Prostate gland (tissue), 2 donors: ENCODE measurements around the gene SYDE1. TPM values are rescaled to one million over a fixed set of nuclear protein-coding genes. Genes with fewer than 3 reads are reported as not detected.

Source experiments
- DNase-seq: peaks from one replicate; pipeline ENCODE4 v3.0.0-alpha.2; 2019; ENCODE audit warnings: low spot score
- H3K27ac ChIP-seq, 2 donors: fragments of 200-600 bp; sonication (generic); 2 replicates each; pipeline ENCODE4 v1.5.1; 2017 to 2019
- H3K27me3 ChIP-seq: fragments of 200-600 bp; sonication (generic); replicated peaks from 2 replicates; pipeline ENCODE4 v1.5.1; 2019; ENCODE audit not compliant: insufficient read depth
- H3K36me3 ChIP-seq, 2 donors: fragments of 200-600 bp; sonication (generic); 1 replicate in 1 of 2; 2 replicates in 1 of 2; pipeline versions ENCODE4 v1.5.1 to v1.8.1; 2017 to 2019
- H3K4me1 ChIP-seq: fragments of 200-600 bp; sonication (generic); replicated peaks from 2 replicates; pipeline ENCODE4 v1.5.1; 2019
- H3K4me3 ChIP-seq, 2 donors: fragments of 200-600 bp; sonication (generic); 2 replicates each; pipeline ENCODE4 v1.5.1; 2017 to 2019
- H3K9me3 ChIP-seq: fragments of 200-600 bp; sonication (generic); 2 replicates; pipeline ENCODE4 v1.5.1; 2017
- POLR2A ChIP-seq: fragments of 450-650 bp; IDR thresholded peaks from one replicate; pipeline ENCODE4 v1.6.1; 2016; ENCODE audit warnings: antibody characterized with exemption, mild to moderate bottlenecking
- POLR2AphosphoS5 ChIP-seq: sonication (generic); formaldehyde crosslinking; IDR thresholded peaks from one replicate; pipeline ENCODE4 v1.6.1; 2017; ENCODE audit warnings: antibody characterized with exemption
- WGBS: methylation state at CpG from one replicate; pipeline ENCODE4 v1.1.5; 2018; 5-methylcytosine and 5-hydroxymethylcytosine counted together
- intact Hi-C: fragments of 100-400 bp; cut with DNase I; formaldehyde crosslinking; loops from one replicate; pipeline ENCODE4 v1.14.2; 2022
- total RNA-seq, 2 donors: library from RNA; depleted of rRNA; stranded (reverse); fragments of >200 nt; gene quantifications; one replicate each; pipeline ENCODE4 v1.1.0, GENCODE V29; 2016
- TF ChIP-seq, protein P1 (sequence below), 4 experiments: fragments of 200-600 bp in 2 of 4; fragments of 450-650 bp in 2 of 4; sonication (generic) in 2 of 4; IDR thresholded peaks; 1 replicate in 3 of 4; 2 replicates in 1 of 4; pipeline ENCODE4 v1.5.1; 2016 to 2019; ENCODE audit warnings: antibody characterized with exemption in 4 of 4, mild to moderate bottlenecking in 2 of 4, moderate library complexity in 2 of 4

Gene SYDE1
- total RNA-seq, 2 donors from 2014 or later, result 12.2 to 30.4 TPM

DNA sequence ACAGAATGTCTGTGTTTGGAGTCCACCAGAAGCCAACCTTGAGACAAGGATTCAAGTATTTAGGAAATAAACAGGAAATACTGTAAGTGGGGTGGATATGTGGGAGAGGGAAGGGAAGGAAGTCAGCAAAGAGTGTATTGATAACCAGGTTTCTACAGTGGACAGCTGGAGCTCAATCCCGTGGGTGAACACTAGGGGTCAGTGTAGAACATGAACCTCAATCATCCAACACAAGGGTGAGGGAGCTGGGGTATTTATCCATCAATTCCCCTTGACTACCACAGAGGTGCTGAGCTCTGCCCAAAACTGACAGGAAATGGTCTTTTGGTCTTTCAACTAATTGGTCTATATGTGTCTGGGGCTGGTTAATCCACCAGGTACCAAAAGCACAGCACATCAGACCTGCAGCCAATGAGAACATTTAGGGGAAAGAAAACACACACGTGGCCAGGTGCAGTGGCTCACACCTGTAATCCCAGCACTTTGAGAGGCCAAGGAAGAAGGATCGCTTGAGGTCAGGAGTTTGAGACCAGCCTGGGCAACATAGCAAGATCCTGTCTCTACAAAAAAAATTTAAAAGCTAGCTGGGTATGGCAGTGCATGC is 5.6 kb upstream of the SYDE1 start:
- Histone ChIP-seq H3K9me3 (no peaks in the 10 kb centered on the region), H3K27ac (no peak overlapping the region), H3K27me3 (no peaks in the 10 kb centered on the region), H3K36me3 (no peaks in the 10 kb centered on the region), H3K4me1 (no peaks in the 10 kb centered on the region), H3K4me3 (no peak overlapping the region)
- DNase-seq, result no peak
- intact Hi-C loops, result loop anchor here (10.0 kb wide), 1 partner anchor 1083 kb away; the partner anchor contains the start of gene FAM32A
- TF ChIP-seq POLR2AphosphoS5 (no peak), POLR2A (no peak)
- TF ChIP-seq, protein P1, sequence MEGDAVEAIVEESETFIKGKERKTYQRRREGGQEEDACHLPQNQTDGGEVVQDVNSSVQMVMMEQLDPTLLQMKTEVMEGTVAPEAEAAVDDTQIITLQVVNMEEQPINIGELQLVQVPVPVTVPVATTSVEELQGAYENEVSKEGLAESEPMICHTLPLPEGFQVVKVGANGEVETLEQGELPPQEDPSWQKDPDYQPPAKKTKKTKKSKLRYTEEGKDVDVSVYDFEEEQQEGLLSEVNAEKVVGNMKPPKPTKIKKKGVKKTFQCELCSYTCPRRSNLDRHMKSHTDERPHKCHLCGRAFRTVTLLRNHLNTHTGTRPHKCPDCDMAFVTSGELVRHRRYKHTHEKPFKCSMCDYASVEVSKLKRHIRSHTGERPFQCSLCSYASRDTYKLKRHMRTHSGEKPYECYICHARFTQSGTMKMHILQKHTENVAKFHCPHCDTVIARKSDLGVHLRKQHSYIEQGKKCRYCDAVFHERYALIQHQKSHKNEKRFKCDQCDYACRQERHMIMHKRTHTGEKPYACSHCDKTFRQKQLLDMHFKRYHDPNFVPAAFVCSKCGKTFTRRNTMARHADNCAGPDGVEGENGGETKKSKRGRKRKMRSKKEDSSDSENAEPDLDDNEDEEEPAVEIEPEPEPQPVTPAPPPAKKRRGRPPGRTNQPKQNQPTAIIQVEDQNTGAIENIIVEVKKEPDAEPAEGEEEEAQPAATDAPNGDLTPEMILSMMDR (IDR thresholded peaks at IDR 0.05), result peak in 3 of 4 experiments; percentile 43 to 61 (median 49)
- 70% methylated on average over 3 of the region's 3 CpGs for WGBS

DNA sequence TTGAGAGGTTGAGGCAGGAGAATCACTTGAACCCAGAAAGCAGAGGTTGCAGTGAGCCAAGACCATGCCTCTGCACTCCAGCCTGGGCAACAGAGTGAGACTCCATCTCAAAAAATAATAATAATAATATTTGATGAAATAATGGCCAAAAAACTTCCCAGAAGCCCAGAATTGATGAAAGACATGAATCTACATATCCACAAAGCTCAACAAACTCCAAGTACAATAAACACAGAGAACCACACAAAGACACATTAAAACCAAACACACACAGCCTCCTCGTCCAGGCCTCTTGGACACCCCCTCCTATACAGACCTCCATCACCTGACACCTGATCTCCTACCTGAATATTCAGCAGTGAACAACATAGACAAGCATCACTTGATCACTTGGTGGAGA is 3.2 kb upstream of the SYDE1 start:
- TF ChIP-seq, protein P1 (IDR thresholded peaks at IDR 0.05), result no peak
- TF ChIP-seq POLR2A (no peak), POLR2AphosphoS5 (no peak)
- Histone ChIP-seq H3K4me1 (no peaks in the 10 kb centered on the region), H3K27me3 (no peaks in the 10 kb centered on the region), H3K4me3 (no peak overlapping the region), H3K9me3 (no peaks in the 10 kb centered on the region), H3K27ac (no peak overlapping the region), H3K36me3 (no peaks in the 10 kb centered on the region)
- no peak for DNase-seq
- WGBS, result 100% methylated on average over 1 of the region's 1 CpG
- intact Hi-C loops, result loop anchor here (10.0 kb wide), 1 partner anchor 1081 kb away; the partner anchor contains the start of gene FAM32A

DNA sequence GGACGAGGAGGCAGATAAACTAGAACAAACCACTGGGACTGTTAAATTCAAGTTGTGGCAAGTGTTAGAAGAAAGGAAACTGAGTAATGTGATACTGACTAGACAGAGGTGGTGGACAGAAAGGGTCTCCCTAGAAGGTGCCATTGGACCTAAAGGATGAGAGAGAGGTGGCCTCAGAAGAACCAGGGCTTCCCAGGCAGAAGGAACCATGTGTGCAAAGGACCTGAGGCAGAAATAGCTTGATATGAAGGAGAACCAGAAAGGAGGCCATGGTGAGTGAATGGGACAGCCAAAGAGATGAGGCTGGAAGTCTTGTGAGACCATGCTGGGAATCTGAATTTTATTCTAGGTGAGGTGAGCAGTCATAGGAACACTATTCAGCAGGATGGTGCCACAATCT is 2.8 kb upstream of the SYDE1 start:
- Histone ChIP-seq H3K4me3 (no peak overlapping the region), H3K36me3 (no peaks in the 10 kb centered on the region), H3K4me1 (no peaks in the 10 kb centered on the region), H3K27ac (no peak overlapping the region), H3K27me3 (no peaks in the 10 kb centered on the region), H3K9me3 (no peaks in the 10 kb centered on the region)
- no peak for TF ChIP-seq POLR2AphosphoS5
- TF ChIP-seq, protein P1 (IDR thresholded peaks at IDR 0.05), result no peak
- TF ChIP-seq POLR2A, result no peak
- no peak for DNase-seq
- 86% methylated on average over 1 of the region's 1 CpG for WGBS
- intact Hi-C loops, result loop anchor here (10.0 kb wide), 1 partner anchor 1080 kb away; the partner anchor contains the start of gene FAM32A

DNA sequence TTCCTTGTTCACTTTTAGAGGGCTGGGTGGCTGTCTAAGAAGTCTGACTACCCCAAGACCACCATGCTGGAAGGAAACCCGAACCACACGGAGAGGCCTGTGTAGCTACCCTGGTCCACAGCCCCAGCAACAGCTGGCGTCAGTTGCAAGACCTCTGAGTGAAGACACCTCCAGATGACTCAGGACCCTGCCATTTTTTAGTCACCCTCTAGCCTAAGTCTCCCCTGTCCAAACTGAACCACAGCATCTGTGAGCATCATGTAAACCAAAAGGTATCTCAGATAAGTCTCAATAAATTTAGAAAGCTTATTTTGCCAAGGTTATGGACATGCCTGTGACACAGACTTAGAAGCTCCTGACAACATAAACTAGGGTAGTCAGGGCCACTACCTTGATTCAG is 2.2 kb upstream of the SYDE1 start:
- no peak for DNase-seq
- Histone ChIP-seq H3K27me3 (no peaks in the 10 kb centered on the region), H3K4me1 (no peaks in the 10 kb centered on the region), H3K36me3 (no peaks in the 10 kb centered on the region), H3K27ac (no peak overlapping the region), H3K9me3 (no peaks in the 10 kb centered on the region), H3K4me3 (no peak overlapping the region)
- TF ChIP-seq, protein P1 (IDR thresholded peaks at IDR 0.05), result no peak
- no peak for TF ChIP-seq POLR2AphosphoS5
- TF ChIP-seq POLR2A, result no peak
- intact Hi-C loops, result loop anchor here (10.0 kb wide), 1 partner anchor 1080 kb away; the partner anchor contains the start of gene FAM32A
- 97% methylated on average over 3 of the region's 3 CpGs for WGBS
